Measurements from ENCODE around the gene GSTT2B.

Gene GSTT2B

GRCh38 chr22:24003887-24004286, 42.9 kb upstream of the GSTT2B start:
- no peak for TF ChIP-seq RAD21 (IDR thresholded peaks at IDR 0.05; ENCODE audit: low read depth)
- no peak for TF ChIP-seq MAX (IDR thresholded peaks at IDR 0.05)
- TF ChIP-seq CEBPB (IDR thresholded peaks at IDR 0.05), result no peak
- no peak for TF ChIP-seq USF1 (IDR thresholded peaks at IDR 0.05)
- no peak for TF ChIP-seq EP300 (IDR thresholded peaks at IDR 0.05; ENCODE audit: borderline replicate concordance)
- TF ChIP-seq YY1 (IDR thresholded peaks at IDR 0.05; ENCODE audit: low read depth), result no peak
- no peak for TF ChIP-seq NFIC (IDR thresholded peaks at IDR 0.05)
- no peak for TF ChIP-seq TCF12 (IDR thresholded peaks at IDR 0.05; ENCODE audit: low read depth)
- no peak for TF ChIP-seq CREB1 (IDR thresholded peaks at IDR 0.05; ENCODE audit: low read depth)
- TF ChIP-seq ZBTB7A (IDR thresholded peaks at IDR 0.05; ENCODE audit: low read depth), result no peak
- TF ChIP-seq EGR1 (IDR thresholded peaks at IDR 0.05), result no peak
- no peak for TF ChIP-seq TEAD4 (IDR thresholded peaks at IDR 0.05)
- TF ChIP-seq TAF1 (IDR thresholded peaks at IDR 0.05; ENCODE audit: low read depth), result no peak
- no peak for TF ChIP-seq FOXM1 (IDR thresholded peaks at IDR 0.05; ENCODE audit: borderline replicate concordance, low read depth)
- TF ChIP-seq, protein P1, sequence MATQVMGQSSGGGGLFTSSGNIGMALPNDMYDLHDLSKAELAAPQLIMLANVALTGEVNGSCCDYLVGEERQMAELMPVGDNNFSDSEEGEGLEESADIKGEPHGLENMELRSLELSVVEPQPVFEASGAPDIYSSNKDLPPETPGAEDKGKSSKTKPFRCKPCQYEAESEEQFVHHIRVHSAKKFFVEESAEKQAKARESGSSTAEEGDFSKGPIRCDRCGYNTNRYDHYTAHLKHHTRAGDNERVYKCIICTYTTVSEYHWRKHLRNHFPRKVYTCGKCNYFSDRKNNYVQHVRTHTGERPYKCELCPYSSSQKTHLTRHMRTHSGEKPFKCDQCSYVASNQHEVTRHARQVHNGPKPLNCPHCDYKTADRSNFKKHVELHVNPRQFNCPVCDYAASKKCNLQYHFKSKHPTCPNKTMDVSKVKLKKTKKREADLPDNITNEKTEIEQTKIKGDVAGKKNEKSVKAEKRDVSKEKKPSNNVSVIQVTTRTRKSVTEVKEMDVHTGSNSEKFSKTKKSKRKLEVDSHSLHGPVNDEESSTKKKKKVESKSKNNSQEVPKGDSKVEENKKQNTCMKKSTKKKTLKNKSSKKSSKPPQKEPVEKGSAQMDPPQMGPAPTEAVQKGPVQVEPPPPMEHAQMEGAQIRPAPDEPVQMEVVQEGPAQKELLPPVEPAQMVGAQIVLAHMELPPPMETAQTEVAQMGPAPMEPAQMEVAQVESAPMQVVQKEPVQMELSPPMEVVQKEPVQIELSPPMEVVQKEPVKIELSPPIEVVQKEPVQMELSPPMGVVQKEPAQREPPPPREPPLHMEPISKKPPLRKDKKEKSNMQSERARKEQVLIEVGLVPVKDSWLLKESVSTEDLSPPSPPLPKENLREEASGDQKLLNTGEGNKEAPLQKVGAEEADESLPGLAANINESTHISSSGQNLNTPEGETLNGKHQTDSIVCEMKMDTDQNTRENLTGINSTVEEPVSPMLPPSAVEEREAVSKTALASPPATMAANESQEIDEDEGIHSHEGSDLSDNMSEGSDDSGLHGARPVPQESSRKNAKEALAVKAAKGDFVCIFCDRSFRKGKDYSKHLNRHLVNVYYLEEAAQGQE (IDR thresholded peaks at IDR 0.05; ENCODE audit: low read depth), result no peak

- TF ChIP-seq TAF1 (IDR thresholded peaks at IDR 0.05; ENCODE audit: low read depth) (no peak), EGR1 (IDR thresholded peaks at IDR 0.05) (no peak), CEBPB (IDR thresholded peaks at IDR 0.05) (no peak), CREB1 (IDR thresholded peaks at IDR 0.05; ENCODE audit: low read depth) (no peak), EP300 (IDR thresholded peaks at IDR 0.05; ENCODE audit: borderline replicate concordance) (no peak), ZBTB7A (IDR thresholded peaks at IDR 0.05; ENCODE audit: low read depth) (no peak), NFIC (IDR thresholded peaks at IDR 0.05) (no peak), USF1 (IDR thresholded peaks at IDR 0.05) (no peak), TEAD4 (IDR thresholded peaks at IDR 0.05) (no peak), YY1 (IDR thresholded peaks at IDR 0.05; ENCODE audit: low read depth) (no peak), TCF12 (IDR thresholded peaks at IDR 0.05; ENCODE audit: low read depth) (no peak)
- TF ChIP-seq, protein P1 (IDR thresholded peaks at IDR 0.05; ENCODE audit: low read depth), result no peak
Observed at GRCh38 chr22:24002851-24003250, 41.9 kb upstream of the GSTT2B start.

GRCh38 chr22:24002272-24002671, 41.3 kb upstream of the GSTT2B start:
- TF ChIP-seq CEBPB (IDR thresholded peaks at IDR 0.05) (no peak), YY1 (IDR thresholded peaks at IDR 0.05; ENCODE audit: low read depth) (no peak), CREB1 (IDR thresholded peaks at IDR 0.05; ENCODE audit: low read depth) (no peak), USF1 (IDR thresholded peaks at IDR 0.05) (no peak), EGR1 (IDR thresholded peaks at IDR 0.05) (no peak)

DNA sequence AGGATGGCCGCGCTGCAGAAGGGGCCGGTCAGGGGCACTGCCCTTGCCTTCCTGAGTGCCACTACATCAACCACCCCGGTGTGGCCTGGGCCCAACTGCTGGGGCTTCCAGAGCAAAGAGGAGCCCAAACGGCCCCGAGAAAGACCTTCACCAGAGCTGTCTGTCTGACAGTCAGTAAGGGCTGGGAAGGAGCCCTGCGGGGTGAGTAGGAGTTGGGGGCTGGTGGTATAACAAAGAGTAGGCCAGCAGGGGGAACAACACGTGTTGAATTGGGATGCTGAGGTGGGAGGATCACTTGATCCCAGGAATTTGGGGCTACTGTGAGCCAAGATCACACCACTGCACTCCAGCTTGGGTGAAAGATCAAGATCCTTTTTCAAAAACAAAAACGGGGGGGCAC, 40.3 kb upstream of the GSTT2B start:
- no peak for TF ChIP-seq RAD21 (IDR thresholded peaks at IDR 0.05; ENCODE audit: low read depth)
- no peak for TF ChIP-seq YY1 (IDR thresholded peaks at IDR 0.05; ENCODE audit: low read depth)
- TF ChIP-seq EP300 (IDR thresholded peaks at IDR 0.05; ENCODE audit: borderline replicate concordance), result no peak
- no peak for TF ChIP-seq NFIC (IDR thresholded peaks at IDR 0.05)

DNA sequence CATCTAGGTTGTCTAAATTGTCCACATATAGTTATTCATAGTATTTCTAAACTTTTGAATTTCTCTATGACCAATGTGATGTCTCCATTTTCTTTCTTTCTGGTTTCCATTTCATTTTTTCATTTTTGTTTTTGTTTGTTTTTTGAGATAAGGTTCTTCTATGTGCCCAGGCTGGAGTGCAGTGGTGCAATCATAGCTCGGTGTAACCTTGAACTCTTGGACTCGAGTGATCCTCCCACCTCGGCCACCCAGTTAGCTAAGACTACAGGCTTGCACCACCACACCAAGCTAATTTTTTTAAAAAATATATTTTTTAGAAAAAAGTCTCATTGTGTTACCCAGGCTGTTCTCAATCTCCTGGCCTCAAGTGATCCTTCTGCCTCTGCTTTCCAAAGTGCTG, 36.1 kb upstream of the GSTT2B start:
- TF ChIP-seq, protein P1 (IDR thresholded peaks at IDR 0.05; ENCODE audit: low read depth), result no peak
- TF ChIP-seq TCF12 (IDR thresholded peaks at IDR 0.05; ENCODE audit: low read depth), result no peak
- TF ChIP-seq USF1 (IDR thresholded peaks at IDR 0.05), result no peak
- TF ChIP-seq TEAD4 (IDR thresholded peaks at IDR 0.05), result no peak
- no peak for TF ChIP-seq FOXM1 (IDR thresholded peaks at IDR 0.05; ENCODE audit: borderline replicate concordance, low read depth)
- no peak for TF ChIP-seq EP300 (IDR thresholded peaks at IDR 0.05; ENCODE audit: borderline replicate concordance)
- no peak for TF ChIP-seq RAD21 (IDR thresholded peaks at IDR 0.05; ENCODE audit: low read depth)
- TF ChIP-seq EGR1 (IDR thresholded peaks at IDR 0.05), result no peak
